IPS-11a (cell line): Measurements from ENCODE around the gene COL5A1.

ENCODE experiments used
- H3K4me3 ChIP-seq: one replicate; pipeline ENCODE4 v1.5.1; 2013; ENCODE audit warnings: low read depth, low read length, control low read depth

The COL5A1 gene

GRCh38 chr9:134830126-134830525, 188.5 kb downstream of the COL5A1 start:
- H3K4me3 ChIP-seq = no peak overlapping the region

GRCh38 chr9:134830926-134831720, 189.5 kb downstream of the COL5A1 start:
- no peak overlapping the region for H3K4me3 ChIP-seq

- no peak overlapping the region for H3K4me3 ChIP-seq
These were observed 190.9 kb downstream of the COL5A1 start for GRCh38 chr9:134832471-134832870.

GRCh38 chr9:134833294-134833880, 191.8 kb downstream of the COL5A1 start:
- no peak overlapping the region for H3K4me3 ChIP-seq

- H3K4me3 ChIP-seq = no peak overlapping the region
These were observed 192.8 kb downstream of the COL5A1 start for GRCh38 chr9:134834217-134834956.

- H3K4me3 ChIP-seq = no peak overlapping the region
These were observed 193.4 kb downstream of the COL5A1 start for GRCh38 chr9:134834957-134835419.

GRCh38 chr9:134835448-134835847, 193.8 kb downstream of the COL5A1 start:
- H3K4me3 ChIP-seq = no peak overlapping the region

- H3K4me3 ChIP-seq = no peak overlapping the region
These were observed 194.4 kb downstream of the COL5A1 start for GRCh38 chr9:134835987-134836386.

- no peak overlapping the region for H3K4me3 ChIP-seq
These were observed 194.9 kb downstream of the COL5A1 start for GRCh38 chr9:134836406-134836970.

- H3K4me3 ChIP-seq = no peak overlapping the region
These were observed 195.9 kb downstream of the COL5A1 start for GRCh38 chr9:134837529-134837928.

GRCh38 chr9:134838651-134839454, 197.2 kb downstream of the COL5A1 start:
- H3K4me3 ChIP-seq = no peak overlapping the region

GRCh38 chr9:134839455-134840125, 198.0 kb downstream of the COL5A1 start:
- H3K4me3 ChIP-seq = no peak overlapping the region

- no peak overlapping the region for H3K4me3 ChIP-seq
These were observed 198.9 kb downstream of the COL5A1 start for GRCh38 chr9:134840511-134840910.

GRCh38 chr9:134841180-134841904, 199.7 kb downstream of the COL5A1 start:
- no peak overlapping the region for H3K4me3 ChIP-seq

- H3K4me3 ChIP-seq = no peak overlapping the region
These were observed 200.7 kb downstream of the COL5A1 start for GRCh38 chr9:134842321-134842720.

GRCh38 chr9:134843740-134844139, 202.1 kb downstream of the COL5A1 start:
- no peak overlapping the region for H3K4me3 ChIP-seq

GRCh38 chr9:134844821-134845220, 203.2 kb downstream of the COL5A1 start:
- H3K4me3 ChIP-seq = no peak overlapping the region

GRCh38 chr9:134846187-134846586, 204.6 kb downstream of the COL5A1 start:
- H3K4me3 ChIP-seq = no peak overlapping the region

GRCh38 chr9:134846699-134847098, 205.1 kb downstream of the COL5A1 start:
- H3K4me3 ChIP-seq = no peak overlapping the region
